D721Med (cell line): ENCODE measurements around the gene NTSR2.

Experiments used
- DNase-seq: peaks from one replicate; pipeline ENCODE4 v3.0.0; 2011; ENCODE audit warnings: low spot score; ENCODE audit not compliant: insufficient read length
- FAIRE-seq: peaks from 2 replicates; lab custom pipeline; 2011; peaks lifted over from hg19 to GRCh38; lab: Jason Lieb, UNC
- CTCF ChIP-seq: IDR thresholded peaks from 2 replicates; pipeline ENCODE4 v1.5.1; 2012; ENCODE audit warnings: mild to moderate bottlenecking, control low read depth; ENCODE audit not compliant: insufficient read depth; ENCODE audit errors: missing control alignments

Gene NTSR2

DNA sequence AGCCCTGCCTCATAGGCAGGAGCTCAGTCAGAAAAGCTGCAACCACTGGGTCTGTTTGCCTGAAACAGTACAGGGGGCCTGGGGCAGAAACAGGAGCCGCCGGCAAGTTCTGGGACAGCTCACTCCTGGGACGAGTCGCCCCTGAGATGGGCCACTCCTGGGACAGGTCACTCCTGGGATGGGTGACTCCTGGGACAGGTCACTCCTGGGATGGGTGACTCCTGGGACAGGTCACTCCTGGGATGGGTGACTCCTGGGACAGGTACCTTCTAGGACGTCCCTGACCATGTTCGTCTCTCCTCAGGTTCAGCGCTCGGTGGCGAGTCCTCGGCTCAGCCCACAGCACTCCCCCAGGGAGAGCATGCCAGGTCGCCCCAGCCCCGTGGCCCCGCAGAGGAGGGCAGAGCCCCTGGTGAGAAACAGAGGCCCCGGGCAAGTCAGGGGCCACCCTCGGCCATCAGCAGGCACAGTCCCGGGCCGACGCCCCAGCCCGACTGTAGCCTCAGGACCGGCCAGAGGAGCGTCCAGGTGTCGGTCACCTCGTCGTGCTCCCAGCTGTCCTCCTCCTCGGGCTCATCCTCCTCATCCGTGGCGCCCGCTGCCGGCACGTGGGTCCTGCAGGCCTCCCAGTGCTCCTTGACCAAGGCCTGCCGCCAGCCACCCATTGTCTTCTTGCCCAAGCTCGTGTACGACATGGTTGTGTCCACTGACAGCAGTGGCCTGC lies 51.8 kb downstream of the NTSR2 start:
- FAIRE-seq (no peak), DNase-seq (no peak)
- TF ChIP-seq CTCF = no peak

DNA sequence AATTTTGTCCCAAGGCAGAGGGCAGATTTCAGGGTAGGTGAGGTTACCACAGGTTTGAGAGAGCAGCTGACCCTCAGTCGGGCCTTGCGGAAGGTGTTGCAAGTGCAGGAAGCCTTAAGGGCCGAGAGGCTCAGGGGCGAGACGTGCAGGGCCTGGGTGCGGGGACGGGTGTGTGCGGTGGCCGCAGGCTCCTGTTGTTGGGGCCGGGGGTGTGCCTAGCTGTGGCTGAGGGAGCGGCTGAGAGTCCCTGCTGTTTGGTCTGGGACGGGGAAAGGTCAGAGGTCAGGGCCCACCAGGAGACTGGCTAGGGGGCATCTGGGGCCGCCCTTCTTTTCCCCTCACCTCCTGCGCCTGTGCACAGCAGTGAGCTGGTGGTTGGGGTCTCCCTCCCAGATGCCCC lies 52.5 kb downstream of the NTSR2 start:
- TF ChIP-seq CTCF = no peak
- FAIRE-seq = no peak
- no peak for DNase-seq

DNA sequence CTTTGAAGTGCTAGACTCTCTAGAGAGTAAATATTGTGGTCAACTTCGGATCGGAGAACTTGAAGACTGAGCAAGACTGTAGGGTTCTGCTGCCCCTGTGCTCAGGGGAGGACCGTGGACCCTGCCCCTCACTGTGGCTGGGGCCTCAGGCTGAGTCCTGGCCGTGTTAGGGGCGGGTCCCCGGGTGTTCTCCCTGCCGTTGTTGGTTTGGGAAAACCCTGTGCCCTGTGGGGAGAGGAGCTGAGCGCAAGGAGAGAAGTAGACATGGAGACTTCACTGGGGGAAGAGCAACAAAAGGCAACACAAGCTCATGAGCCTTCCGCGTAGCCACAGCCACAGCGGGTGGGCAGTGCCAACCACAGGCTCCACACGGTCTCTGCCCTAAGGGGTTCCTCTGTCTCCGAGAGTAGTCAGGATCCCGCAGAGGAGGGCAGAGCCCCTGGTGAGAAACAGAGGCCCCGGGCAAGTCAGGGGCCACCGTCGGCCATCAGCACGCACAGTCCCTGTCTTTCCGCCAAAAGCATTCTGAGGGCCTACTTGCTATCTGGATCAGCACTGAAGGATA lies 53.1 kb downstream of the NTSR2 start:
- DNase-seq (no peak), FAIRE-seq (no peak)
- no peak for TF ChIP-seq CTCF

DNA sequence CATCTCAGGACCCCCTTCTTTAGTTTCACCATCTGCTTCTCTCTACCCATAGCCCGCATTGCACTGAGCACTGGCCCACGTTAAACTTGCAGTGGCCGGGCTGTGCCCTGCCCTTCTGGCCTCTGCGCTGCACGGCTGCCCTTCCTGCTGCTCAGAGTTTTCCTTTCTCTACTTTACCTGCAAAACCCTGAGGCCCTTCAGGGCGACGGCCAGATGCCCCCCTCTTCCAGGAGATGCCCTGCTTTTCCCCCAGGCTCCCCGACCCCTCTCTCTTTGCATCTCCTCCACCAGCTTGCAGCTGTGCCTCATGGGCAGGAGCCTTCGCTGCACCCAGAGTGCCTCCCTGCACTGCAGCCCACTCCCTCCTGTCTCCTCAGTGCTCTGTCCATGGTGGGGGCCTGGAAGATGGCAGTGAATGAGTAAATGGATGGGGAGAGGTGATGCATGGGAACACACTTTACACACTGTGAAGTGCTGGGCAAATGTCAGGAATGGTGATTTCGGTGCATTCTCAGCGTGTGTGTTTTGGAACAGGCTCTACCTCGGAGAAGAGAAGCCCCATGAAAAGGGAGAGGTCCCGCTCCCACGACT lies 53.8 kb downstream of the NTSR2 start:
- FAIRE-seq = no peak
- no peak for DNase-seq
- TF ChIP-seq CTCF = no peak

GRCh38 chr2:11615209-11615608 lies 54.8 kb downstream of the NTSR2 start:
- DNase-seq (no peak), FAIRE-seq (no peak)
- no peak for TF ChIP-seq CTCF

DNA sequence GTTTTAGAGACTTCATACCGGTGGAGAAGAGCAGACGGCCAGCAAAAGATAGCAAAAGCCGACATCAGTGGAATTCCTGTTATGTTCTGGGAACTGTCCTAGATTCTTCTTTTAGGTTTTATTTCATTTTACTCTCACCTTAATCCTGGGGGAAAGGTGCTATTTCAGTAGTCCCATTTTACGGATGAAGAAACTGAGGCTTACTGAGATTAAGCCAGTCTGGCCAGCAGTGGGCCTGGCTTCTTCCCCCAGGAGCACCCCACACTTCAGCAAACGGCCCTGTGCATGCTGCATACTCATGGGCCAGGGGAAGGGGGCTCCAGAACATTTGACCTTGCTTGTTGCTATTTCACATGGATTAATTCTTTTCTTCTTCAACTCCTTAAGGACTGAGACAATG lies 56.7 kb downstream of the NTSR2 start:
- DNase-seq (no peak), FAIRE-seq (no peak)
- TF ChIP-seq CTCF = no peak
